ENCODE data around the gene TMEM229B. TPM values are rescaled to one million over a fixed set of nuclear protein-coding genes. Genes with fewer than 3 reads are reported as not detected.

The TMEM229B gene
- total RNA-seq, 2 donors from 2014 or later, result 2.1 to 4.1 TPM

DNA sequence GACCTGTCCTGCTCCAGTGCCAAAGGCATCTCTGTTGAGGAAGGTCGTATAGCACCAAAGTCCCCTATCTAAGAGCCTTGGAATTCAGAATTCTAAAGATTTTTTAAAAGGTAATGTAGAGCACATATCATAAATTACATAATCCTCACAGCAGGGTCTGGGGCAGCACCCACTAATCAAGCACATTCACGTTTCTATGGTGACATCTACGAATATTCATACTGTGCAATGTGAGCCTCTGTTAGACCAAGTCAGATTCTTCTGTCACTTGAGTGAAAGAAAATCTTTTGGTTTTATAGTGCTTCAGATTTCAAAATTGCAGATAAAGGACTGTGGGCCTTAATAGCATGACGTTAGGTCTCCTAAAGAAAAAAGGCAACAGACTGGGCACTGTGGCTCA is 13.1 kb upstream of the TMEM229B start:
- H3K27me3 ChIP-seq (replicated peaks; ENCODE audit: insufficient read depth), result no peaks in the 10 kb centered on the region
- no peaks in the 10 kb centered on the region for H3K9me3 ChIP-seq
- DNase-seq (ENCODE audit: low spot score), result no peak
- no peak for ATAC-seq (ENCODE audit: insufficient number of reproducible peaks, low FRiP score, low read depth)
- H3K36me3 ChIP-seq, result no peaks in the 10 kb centered on the region
- H3K4me1 ChIP-seq (ENCODE audit: control insufficient read depth in 1 of 2, low read depth in 2 of 2), result no peaks in the 10 kb centered on the region
- no peak for TF ChIP-seq CTCF (IDR thresholded peaks at IDR 0.05)
- no peak overlapping the region for H3K4me3 ChIP-seq
- H3K27ac ChIP-seq, result no peak overlapping the region

- no peak overlapping the region for H3K4me3 ChIP-seq
- no peaks in the 10 kb centered on the region for H3K9me3 ChIP-seq
- ATAC-seq (ENCODE audit: insufficient number of reproducible peaks, low FRiP score, low read depth) (no peak), DNase-seq (ENCODE audit: low spot score) (no peak)
- H3K27me3 ChIP-seq (replicated peaks; ENCODE audit: insufficient read depth), result no peaks in the 10 kb centered on the region
- H3K36me3 ChIP-seq, result no peaks in the 10 kb centered on the region
- H3K27ac ChIP-seq, result no peak overlapping the region
- no peaks in the 10 kb centered on the region for H3K4me1 ChIP-seq (ENCODE audit: control insufficient read depth in 1 of 2, low read depth in 2 of 2)
- no peak for TF ChIP-seq CTCF (IDR thresholded peaks at IDR 0.05)
Observed at GRCh38 chr14:67500981-67501380, 12.5 kb upstream of the TMEM229B start.

DNA sequence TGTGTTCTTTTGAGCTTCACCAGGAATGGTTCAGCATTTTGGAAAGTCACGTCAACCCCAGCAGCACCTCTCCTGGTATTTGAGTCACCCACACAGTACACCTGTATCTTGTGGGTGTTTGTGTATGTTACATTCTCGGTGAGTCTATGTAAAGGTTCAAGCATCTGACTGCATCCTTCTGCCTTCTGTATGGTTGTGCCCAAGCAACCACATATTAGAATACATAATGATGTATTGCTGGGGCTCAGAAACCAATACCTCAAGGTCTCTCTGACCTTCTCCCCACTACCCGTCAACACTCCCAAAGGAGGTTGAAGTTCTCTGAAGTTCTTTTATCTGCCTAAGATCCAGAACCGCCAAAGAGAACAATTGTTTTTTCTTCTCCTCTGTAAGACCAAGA is 9.2 kb upstream of the TMEM229B start:
- Histone ChIP-seq H3K27ac (no peak overlapping the region), H3K9me3 (peaks cover 11% of the 10 kb centered on the region), H3K27me3 (replicated peaks; ENCODE audit: insufficient read depth) (no peaks in the 10 kb centered on the region), H3K4me1 (ENCODE audit: control insufficient read depth in 1 of 2, low read depth in 2 of 2) (no peaks in the 10 kb centered on the region), H3K36me3 (no peaks in the 10 kb centered on the region), H3K4me3 (no peak overlapping the region)
- DNase-seq (ENCODE audit: low spot score), result no peak
- ATAC-seq (ENCODE audit: insufficient number of reproducible peaks, low FRiP score, low read depth), result no peak
- no peak for TF ChIP-seq CTCF (IDR thresholded peaks at IDR 0.05)

DNA sequence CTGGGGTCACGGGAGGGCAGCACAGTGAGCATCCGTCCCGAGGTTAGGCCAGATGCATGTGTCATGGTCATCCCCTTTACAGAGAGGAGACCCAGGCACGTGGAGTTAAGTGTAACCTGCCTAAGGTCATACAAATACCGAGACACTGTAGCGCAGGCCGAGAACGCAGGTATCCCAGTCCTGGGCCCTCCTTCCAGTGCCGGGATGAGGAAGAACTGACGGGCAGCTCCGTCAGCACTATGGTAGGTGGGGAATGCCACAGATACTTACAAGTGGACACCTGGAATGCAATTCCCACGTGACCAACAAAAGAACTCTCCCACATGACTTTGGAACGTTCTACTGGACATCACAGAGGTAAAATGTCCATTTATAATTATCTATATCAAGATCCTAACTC is 8.7 kb upstream of the TMEM229B start:
- Histone ChIP-seq H3K27ac (no peak overlapping the region), H3K36me3 (no peaks in the 10 kb centered on the region), H3K4me1 (ENCODE audit: control insufficient read depth in 1 of 2, low read depth in 2 of 2) (no peaks in the 10 kb centered on the region), H3K9me3 (peaks cover 11% of the 10 kb centered on the region), H3K4me3 (no peak overlapping the region), H3K27me3 (replicated peaks; ENCODE audit: insufficient read depth) (no peaks in the 10 kb centered on the region)
- ATAC-seq (ENCODE audit: insufficient number of reproducible peaks, low FRiP score, low read depth), result no peak
- no peak for DNase-seq (ENCODE audit: low spot score)
- TF ChIP-seq CTCF (IDR thresholded peaks at IDR 0.05), result no peak

DNA sequence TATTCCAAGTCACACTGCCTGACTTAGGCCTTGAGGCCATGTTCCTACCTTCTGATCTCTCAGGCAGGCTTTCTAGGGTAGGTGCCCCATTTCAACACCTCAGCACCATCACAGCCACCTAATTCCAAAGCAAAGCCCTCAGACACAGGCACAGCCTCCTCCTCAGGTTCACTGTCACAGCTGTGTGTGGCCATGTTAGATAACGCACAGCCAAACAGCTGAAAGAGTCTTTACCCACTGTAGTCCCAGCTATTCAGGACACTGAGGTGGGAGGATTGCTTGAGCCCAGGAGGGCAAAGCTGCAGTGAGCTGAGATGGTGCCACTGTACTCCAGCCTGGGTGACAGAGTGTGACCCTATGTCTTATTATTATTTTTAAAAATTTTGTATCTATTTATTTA is 7.3 kb upstream of the TMEM229B start:
- Histone ChIP-seq H3K4me1 (ENCODE audit: control insufficient read depth in 1 of 2, low read depth in 2 of 2) (no peaks in the 10 kb centered on the region), H3K4me3 (no peak overlapping the region), H3K36me3 (no peaks in the 10 kb centered on the region), H3K9me3 (peaks cover 11% of the 10 kb centered on the region), H3K27ac (no peak overlapping the region), H3K27me3 (replicated peaks; ENCODE audit: insufficient read depth) (no peaks in the 10 kb centered on the region)
- TF ChIP-seq CTCF (IDR thresholded peaks at IDR 0.05), result no peak
- ATAC-seq (ENCODE audit: insufficient number of reproducible peaks, low FRiP score, low read depth) (no peak), DNase-seq (ENCODE audit: low spot score) (no peak)
